Inflammatory macrophage (primary cell): ENCODE results near the gene OSBPL5.
A peak's percentile ranks its signal among the peaks of the same experiment; 100 is the strongest.

Source experiments
- DNase-seq, 2 donors: peaks; one replicate each; pipeline ENCODE4 v3.0.0-alpha.2; 2020 to 2022

The OSBPL5 gene

DNA sequence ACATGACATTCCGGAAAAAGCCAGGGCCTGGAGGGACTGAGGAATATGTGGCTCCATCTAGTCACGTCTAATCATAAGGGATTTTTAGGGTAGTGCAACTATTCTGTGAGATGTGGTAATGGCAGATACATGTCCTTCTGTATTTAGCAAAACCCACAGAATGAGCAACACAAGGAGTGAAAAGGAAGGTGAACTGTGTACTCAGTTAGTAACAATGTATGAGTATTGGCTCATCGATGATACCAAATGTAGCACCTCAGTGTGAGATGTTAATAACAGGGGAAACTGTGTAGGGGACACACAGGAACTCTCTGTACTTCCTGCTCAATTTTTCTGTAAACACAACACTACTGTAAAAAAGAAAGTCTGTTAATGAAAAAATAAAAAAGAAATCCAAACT, 65.9 kb downstream of the OSBPL5 start:
- DNase-seq: peak; percentile 36 to 55

GRCh38 chr11:3096909-3097530, 68.1 kb downstream of the OSBPL5 start:
- no peak for DNase-seq

DNA sequence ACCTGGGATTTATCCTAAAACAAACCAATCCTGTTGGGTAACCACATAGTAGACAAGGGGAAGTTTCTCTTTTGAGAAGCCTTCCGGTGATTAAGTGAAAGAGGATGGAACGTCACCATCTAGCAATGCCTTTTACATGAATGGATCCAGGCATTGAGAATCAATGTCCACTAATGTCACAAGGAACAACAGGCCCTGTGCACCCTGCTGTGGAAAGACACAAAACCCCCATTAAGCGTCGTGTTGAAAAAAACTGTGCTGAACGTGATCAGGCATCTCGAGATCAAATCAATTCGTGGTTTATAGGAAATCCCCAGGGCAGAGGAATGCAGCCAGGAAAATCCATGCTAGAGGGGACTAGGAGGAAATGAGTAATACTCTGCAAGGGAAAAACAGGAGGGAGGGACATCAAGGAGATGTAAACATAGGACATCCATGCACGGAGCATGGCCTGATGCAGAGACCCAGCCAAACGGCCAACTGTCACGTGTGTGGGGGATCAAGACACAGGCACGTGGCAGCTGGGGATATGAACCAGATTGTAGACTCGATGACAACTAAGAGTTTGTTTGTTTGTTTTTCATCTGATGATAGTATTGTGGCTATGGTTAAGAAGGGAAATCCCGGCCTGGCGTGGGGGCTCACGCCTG, 69.3 kb downstream of the OSBPL5 start:
- DNase-seq: no peak

GRCh38 chr11:3094223-3094824, 70.8 kb downstream of the OSBPL5 start:
- DNase-seq: no peak

GRCh38 chr11:3093281-3094191, 71.6 kb downstream of the OSBPL5 start:
- no peak for DNase-seq

DNA sequence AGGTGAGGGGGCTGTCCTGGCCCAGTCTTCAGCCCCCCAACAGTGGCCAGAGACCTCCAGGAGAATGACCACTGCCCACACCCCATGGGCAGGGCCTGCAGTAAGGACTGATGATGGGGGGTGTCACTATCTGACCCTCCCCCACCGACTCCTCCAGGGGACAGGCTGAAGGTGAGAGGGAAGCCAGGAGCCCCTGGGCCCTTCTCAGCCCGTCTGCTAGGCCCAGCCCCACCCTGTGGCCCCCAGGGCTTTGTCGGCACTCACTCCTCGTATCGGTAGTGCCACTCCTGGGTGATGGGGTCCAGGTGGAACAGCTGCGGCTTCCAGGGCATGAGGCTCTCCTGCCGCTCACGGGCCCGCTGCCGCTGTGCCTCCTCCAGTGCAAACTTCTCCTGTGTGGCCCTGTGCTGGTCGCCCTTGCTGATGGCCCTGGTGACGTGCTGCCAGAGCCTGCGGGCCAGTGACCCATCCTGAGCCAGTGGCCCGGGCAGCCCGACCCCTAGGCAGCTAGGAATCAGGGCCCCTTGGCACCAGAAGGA, 72.4 kb downstream of the OSBPL5 start:
- DNase-seq: no peak

DNA sequence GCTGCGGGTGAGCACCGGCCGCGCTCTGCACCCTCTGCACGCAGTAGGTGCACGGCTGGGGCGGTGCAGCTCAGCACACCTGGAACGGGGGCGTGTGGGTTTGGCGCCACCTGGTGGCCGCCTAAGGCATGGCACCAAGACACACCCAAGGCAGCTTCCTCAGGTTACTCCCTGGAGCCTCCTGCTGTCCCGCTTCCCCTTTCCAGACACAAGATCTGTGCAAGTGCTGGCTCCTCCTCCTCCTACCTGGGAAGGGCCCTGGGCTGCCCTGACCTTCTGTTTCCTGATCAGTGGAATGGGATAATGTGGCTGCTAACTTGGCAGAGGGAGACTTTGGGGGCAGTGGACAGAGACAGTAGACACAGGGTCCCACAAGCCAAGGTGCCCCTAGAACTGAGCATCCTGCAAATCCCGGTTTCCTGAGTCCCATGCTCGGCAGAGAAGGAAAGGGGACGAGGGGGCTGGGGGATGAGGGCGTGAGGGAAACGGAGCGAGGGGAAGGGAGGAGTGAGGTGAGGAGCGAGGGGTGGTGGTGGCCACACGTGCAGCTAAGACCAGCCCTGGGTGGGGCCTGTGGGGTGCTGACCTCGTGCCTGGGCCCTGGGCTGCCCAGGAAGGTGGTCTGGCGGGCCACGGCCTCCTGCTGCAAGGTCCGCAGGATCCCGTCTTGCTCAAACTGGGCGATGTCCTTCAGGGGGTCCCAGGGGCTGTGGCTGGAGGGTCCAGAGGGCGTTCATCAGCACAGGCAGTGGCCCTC, 73.1 kb downstream of the OSBPL5 start:
- peak; percentile 44 to 63 for DNase-seq

- no peak for DNase-seq
These were observed 73.8 kb downstream of the OSBPL5 start for GRCh38 chr11:3091081-3091845.

DNA sequence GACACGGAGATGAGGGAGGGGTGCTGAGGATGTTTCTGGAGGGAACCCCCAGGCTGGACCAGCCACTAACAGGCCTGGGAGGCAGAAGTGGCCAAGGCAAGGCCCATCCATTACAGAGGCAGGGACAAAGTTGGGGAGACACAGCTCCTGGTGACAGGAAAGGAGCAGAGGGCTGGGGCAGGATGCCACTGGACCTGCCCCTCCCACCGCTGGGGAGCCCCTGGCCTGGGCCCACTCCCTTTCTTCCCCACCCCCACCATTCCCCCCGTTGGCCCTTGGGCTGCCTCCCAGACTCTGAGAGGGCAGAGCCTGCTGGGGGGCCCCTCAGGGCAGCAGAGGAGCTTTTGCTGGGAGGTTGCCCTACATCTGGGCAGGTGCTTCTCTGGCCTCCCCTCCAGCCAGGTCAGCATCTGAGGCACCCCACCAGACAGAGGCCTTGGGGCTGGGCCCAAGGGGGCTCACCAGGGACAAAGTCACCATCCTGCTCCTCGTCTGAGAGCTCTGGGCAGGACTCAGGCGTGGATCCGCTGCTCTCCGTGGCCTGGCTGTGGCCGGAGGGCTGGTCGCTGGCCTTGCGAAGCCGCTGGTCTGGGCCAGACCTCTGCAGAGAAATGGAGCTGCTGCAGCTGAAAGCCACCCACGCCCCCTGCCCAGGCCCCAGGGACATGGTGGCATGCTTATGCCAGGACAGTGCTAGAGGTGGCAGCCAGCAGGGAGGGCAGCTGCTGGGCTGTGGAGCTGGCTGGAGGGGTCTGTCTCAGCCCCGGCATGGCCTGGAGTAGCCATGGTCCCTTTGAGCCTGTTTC, 74.8 kb downstream of the OSBPL5 start:
- no peak for DNase-seq

GRCh38 chr11:3089236-3090061, 75.7 kb downstream of the OSBPL5 start:
- DNase-seq: no peak

DNA sequence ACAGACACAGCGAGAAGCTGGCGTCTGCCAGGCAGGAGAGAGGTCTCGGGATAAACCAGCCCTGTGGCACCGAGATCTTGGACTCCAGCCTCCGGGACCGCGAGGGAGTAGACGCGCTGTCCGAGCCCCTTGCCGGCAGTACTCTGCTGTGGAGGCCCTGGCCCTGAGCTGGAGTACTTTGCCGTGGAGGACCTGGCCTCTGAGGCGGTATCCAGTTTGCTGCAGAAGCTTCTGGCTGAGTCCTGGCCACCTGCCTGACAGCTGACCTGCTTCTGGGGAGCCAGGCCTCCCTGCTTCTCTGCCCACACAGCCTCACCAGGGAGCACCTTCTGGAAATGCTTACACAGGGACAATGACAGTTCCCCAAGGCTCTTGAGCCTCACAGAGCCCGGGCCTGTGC, 76.3 kb downstream of the OSBPL5 start:
- no peak for DNase-seq

- peak in 1 of 2 donors; percentile 11 for DNase-seq
These were observed 77.0 kb downstream of the OSBPL5 start for GRCh38 chr11:3087821-3088800.

- no peak for DNase-seq
These were observed 77.7 kb downstream of the OSBPL5 start for GRCh38 chr11:3087373-3087772.

DNA sequence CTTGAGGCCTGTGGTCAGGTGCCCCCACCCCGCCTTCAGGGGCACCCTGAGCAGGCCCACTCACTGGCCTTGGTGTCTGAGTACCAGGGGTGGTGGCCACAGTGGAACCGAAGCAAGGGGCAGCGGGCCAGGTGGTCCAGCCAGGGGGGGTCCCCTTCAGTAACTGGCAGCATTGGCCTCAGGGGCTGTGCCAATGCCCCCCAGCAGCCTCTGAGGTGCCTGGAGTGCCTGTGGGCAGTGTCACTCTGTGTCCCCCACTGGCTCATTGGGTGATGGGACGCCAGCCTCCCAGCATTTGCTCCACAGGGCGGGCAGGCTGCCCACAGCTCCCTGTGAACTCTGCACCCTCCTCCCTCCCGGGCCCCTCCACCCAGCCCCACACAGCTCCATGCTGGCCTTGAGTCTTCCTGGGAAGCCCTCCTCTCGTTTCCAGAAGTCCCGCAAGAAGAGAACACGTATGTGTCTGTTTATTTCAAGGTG, 78.4 kb downstream of the OSBPL5 start:
- DNase-seq: no peak

- DNase-seq: no peak
These were observed 79.0 kb downstream of the OSBPL5 start for GRCh38 chr11:3086114-3086513.

DNA sequence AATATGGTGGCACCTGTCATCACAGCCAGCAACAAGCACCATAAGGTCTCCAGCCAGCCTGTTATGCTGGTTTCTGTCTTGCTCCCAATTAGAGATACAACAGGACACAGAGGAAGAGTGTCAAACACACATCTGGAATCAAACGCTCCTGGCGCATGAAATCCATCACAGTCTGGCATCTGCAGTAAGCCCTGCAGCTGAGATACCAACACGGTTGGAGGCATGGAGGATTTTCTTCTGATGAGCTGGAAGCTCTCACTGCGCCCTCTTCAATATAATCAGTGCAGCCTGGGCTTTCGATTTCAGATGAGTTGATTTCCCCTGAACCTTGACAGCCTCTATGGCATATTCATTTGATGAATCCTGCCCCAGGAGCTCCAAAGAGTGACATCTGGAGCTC, 80.1 kb downstream of the OSBPL5 start:
- DNase-seq: no peak

DNA sequence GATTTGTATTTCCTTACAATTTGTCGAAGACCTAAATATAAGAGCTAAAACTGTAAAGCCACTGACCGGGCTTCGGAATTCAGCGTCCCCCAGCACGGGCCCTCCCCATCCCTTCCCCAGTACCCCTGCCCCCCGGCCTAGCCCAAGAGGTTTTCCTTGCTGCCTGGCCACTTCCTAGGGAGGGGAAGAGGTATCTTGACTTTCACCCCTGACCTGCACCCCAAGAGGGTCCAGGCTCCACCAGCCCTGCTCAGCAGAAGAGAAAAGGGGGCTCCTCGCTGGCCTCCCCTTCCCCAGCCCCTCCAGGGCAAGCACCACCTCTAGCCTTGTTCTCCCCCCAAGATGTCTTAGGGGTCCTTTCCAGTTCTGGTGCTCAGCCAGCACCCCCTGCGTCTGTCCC, 81.8 kb downstream of the OSBPL5 start:
- DNase-seq: no peak

- DNase-seq: no peak
These were observed 83.7 kb downstream of the OSBPL5 start for GRCh38 chr11:3081386-3081751.
